Frontal cortex (tissue), 4 donors: Measurements from ENCODE around the gene VASH2. TPM values are rescaled to one million over a fixed set of nuclear protein-coding genes. Genes with fewer than 3 reads are reported as not detected.
"Not testable (repeated sequence)": the region's sequence is repeated elsewhere in the genome, so short reads cannot be mapped to it uniquely, and the experiment has no call there.

Source experiments
- DNase-seq, 2 donors: peaks; one replicate each; pipeline ENCODE4 v3.0.0; 2012; ENCODE audit warnings: low spot score in 2 of 2
- FAIRE-seq: peaks from 2 replicates; lab custom pipeline; 2012; peaks lifted over from hg19 to GRCh38; lab: Jason Lieb, UNC
- total RNA-seq: library from RNA; depleted of rRNA; stranded (reverse); fragments of >200 nt; gene quantifications from one replicate; pipeline ENCODE4 v1.2.3, GENCODE V29; 2014
- donor health status: control.
- donor health status: control.
- donor health status: control.

Gene VASH2
- total RNA-seq, 1 donor from 2014 or later: 28.1 TPM

DNA sequence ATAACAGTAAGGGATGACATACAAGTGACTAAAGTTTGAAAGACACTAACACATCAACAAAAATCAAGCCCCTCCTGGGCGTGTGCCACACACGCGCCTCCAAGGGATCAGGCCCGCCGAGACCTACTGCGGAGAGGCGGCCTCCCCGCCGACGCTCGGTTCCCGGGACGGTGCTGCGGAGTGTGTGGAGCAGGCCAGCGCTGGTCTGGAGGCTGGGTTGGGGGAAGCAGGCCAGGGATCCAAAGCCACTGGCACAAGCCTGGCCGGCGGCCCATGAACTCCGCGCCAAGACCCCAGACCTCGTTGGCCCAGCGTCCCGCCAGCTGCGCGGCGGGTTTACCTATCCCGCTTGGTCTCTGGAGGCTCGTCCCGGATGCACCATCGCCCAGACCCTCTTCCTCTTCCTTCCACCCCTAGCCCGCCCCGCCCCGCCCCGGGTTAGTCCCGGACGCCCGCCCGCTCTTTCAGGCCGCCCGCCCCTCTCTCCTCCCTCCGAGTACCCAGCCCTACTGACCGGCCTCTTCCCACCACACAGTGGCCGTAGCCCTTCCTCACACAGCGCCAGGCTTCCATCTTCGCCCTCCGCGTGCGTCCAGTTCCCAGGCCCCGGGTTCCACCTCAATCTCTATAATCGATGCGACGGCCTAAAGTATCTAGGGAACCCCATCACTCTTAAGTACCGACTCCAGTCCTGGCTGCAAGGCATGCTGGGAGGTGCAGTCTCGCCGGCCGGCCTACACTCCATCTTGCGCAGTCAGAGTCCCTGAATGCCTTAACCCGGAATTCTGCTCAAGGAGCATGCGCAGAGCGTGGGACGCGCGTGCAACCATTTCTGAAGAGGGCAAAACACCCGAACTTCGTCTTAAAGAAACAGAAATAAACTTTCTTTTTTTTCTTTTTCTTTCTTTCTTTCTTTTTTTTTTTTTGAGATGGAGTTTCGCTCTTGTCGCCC, 65.0 kb downstream of the VASH2 start, which contains the start of gene ANGEL2:
Gene ANGEL2, minus strand, starts transcription at position 769 of the 952 bp plus-strand sequence. Its CDS starts 196 bp downstream, at position 573.
- FAIRE-seq (no peak), DNase-seq (peak; percentile 79 to 84)

DNA sequence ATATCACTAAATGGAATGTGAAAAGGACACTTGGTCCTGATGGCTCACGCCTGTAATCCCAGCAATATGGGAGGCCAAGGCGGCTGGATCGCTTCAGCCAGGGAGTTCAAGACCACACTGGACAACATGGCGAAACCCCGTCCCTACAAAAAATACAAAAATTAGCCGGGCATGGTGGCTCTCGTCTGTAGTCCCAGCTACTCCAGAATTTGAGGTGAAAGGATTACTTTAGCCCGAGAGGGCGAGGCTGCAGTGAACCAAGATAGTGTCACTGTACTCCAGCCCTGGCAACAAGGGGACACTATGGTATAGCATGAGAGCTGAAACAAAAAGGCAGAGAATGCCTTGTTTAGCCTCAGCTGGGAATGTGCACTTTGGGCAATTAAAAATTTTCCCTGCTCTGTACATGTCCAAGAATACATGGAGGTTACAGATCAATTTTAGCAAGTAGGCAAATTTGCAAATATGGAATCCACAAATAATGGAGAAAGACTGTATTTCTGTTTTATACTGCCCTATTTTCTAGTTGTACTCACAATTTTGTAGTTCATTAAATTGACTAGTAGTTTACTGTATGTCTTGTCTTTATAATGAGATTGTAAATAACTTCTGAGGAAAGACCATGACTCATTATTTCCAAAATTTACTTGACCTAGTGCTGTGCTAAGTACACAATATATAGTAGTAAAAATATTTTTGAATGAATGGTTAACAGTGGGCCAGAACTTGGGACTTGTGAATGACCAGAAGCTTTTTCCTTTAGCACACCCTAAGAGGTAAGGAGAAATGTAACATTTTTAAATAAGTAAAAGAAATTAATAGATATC, 67.3 kb downstream of the VASH2 start:
- DNase-seq (no peak), FAIRE-seq (no peak)

DNA sequence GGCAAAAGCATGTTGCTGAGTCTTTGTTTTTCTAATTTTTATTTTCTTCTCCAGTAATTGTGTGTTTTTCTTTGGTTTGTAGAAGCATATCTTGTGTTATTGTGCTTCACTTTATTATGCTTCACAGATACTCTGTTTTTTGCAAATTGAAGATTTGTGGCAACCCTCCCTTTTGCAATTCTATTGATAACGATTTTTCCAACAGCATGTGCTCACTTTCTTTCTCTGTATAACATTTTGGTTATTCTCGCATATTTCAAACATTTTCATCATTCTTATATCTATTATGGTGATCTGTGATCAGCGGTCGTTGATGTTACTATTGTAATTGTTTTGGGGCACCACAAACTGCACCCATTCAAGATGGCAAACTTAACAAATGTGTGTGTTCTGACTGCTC, 69.1 kb downstream of the VASH2 start:
- DNase-seq (no peak), FAIRE-seq (no peak)

DNA sequence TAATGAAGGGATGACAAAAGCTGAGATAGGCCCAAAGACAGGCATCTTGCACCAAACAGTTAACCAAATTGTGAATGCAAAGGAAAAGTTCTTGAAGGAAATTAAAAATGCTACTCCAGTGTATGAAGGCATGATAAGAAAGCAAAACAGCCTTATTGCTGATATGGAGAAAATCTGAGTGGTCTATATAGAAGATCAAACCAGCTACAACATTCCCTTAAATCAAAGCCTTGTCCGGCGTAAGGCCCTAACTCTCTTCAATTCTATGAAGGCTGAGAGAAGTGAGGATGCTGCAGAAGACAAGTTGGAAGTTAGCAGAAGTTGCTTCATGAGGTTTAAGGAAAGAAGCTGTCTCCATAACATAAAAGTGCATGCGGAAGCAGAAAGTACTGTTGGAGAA, 69.7 kb downstream of the VASH2 start:
- no peak for DNase-seq
- no peak for FAIRE-seq

DNA sequence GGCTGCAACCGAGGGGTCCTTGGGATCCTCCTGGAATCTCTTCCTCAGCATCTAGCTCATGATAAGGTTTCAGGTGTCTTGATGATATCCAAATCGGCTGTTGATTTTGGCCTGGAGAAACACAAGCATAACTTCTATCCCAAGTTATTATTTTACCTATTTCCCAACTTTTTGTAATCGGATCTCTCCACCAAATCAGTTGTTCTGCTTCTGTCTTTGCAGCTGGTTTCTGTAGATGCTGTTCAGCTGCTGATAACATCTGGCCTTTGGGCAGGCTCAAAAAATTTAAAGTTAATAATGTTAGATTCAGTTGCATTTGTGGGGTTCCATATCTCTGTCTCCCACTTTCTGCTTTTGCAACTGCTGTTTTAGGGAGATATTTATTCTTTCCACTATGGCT, 76.7 kb downstream of the VASH2 start:
- not testable (repeated sequence) for FAIRE-seq, DNase-seq

DNA sequence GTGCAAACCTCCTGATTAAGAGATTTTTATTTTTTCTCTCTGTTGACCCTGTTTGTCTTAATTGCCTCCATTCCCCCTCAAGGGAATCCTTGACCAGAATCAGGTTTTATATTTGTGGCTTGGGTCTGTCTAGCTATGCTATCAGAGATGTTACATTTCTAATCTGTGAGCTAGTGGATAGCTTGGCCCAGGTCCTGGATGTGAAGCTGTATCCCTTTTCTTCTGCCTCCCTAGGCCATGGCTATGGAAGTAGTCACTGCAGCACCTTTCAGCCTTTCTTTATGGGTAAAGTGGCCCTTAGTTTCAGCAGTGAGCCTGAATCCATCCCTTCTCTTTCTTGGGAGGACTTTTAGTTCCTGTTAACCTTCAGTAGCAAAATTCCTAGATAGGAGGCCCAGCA, 82.3 kb downstream of the VASH2 start:
- no peak for FAIRE-seq
- DNase-seq: no peak

DNA sequence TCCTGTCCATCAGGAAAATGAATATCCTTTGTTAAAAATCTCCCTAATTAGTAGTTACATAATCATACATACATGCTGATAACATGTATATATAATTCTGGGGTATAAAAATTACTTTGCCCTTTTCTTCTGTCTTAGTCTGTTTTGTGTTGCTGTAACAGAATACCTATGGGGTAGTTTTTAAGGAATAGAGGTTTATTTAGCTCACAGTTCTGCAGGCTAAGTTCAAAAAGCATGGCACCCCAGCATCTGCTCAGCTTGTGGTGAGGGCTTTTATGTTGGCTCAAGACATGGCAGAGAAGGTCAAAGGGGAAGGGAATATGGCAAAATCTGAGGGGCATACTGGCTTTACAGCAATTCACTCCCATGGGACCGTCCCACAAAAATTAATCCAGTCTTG, 84.4 kb downstream of the VASH2 start:
- no peak for FAIRE-seq
- no peak for DNase-seq

DNA sequence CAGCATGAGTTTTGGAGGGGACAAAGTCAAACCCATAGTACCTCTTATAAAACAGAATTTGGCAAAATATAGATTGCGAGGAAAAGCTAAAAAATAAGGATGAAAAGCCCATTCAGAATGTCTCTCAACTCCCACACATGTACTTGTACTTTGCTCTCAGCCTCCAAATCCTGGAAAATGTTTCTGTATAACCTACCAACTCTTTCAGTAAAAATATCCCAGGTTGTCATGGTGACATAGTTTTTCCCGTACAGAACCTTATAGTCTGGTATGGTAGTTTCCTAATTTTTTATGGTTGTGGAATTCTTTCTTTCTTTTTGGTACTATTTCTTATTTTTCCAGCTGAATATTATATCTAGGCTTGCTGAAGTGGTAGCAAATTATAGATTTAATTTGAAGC, 85.2 kb downstream of the VASH2 start:
- DNase-seq: no peak

More for the DNA sequence above, 85.2 kb downstream of the VASH2 start:
- no peak for FAIRE-seq

Other genes with a start within 250 kb of the VASH2 start
- gene NSL1, start 158.8 kb upstream of the VASH2 start, total RNA-seq: 60.3 TPM
- 33.8 TPM for gene TATDN3, start 158.6 kb upstream of the VASH2 start, total RNA-seq
- 2.0 TPM for gene SPATA45, start 102.9 kb upstream of the VASH2 start, total RNA-seq
- 42.8 TPM for gene FLVCR1, start 92.3 kb upstream of the VASH2 start, total RNA-seq
- gene ANGEL2, start 65.3 kb downstream of the VASH2 start, total RNA-seq: 79.1 TPM
- 79.5 TPM for gene RPS6KC1, start 100.7 kb downstream of the VASH2 start, total RNA-seq